Femur (tissue), 1 donor: Measurements from ENCODE around the gene MYO15B.

Experiments used
- DNase-seq: peaks from one replicate; pipeline ENCODE4 v3.0.0-alpha.2; 2017

Gene MYO15B

GRCh38 chr17:75670868-75671267 is 83.3 kb downstream of the MYO15B start:
- DNase-seq: no peak

GRCh38 chr17:75672011-75672410 is 84.4 kb downstream of the MYO15B start:
- DNase-seq: no peak

- no peak for DNase-seq
These were observed 85.9 kb downstream of the MYO15B start for GRCh38 chr17:75673487-75673886.
